Activated T-cell treated with anti-CD3 and anti-CD28 coated beads, Interleukin-2, amount 50 U/mL, for 72 hours (primary cell): Measurements from ENCODE around the gene NLN. TPM values are rescaled to one million over a fixed set of nuclear protein-coding genes. Genes with fewer than 3 reads are reported as not detected.
"Not testable (repeated sequence)": the region's sequence is repeated elsewhere in the genome, so short reads cannot be mapped to it uniquely, and the experiment has no call there.

Experiments used
- ATAC-seq, 2 donors: fragments of 150-1000 bp; cut with Tn5 transposase; replicated peaks in 1 of 2; 2 replicates each; pipeline ENCODE4 v1.10.0; 2021; ENCODE audit warnings: moderate library complexity in 2 of 2, mild to moderate bottlenecking in 1 of 2
- DNase-seq, 2 donors: peaks; one replicate each; pipeline ENCODE4 v3.0.0; 2021 to 2022; ENCODE audit warnings: mixed read lengths in 1 of 2
- H3K27ac Mint-ChIP-seq: one replicate; pipeline ENCODE4 v1.8.0; 2022; ENCODE audit warnings: mild to moderate bottlenecking, moderate library complexity, mixed read lengths
- H3K27me3 Mint-ChIP-seq: one replicate; pipeline ENCODE4 v1.8.0; 2022; ENCODE audit warnings: low read depth, mixed read lengths
- H3K36me3 Mint-ChIP-seq, 2 donors: one replicate each; pipeline ENCODE4 v1.8.0; 2022; ENCODE audit warnings: mixed read lengths in 2 of 2, mild to moderate bottlenecking in 1 of 2; ENCODE audit not compliant: insufficient read depth in 2 of 2
- H3K4me1 Mint-ChIP-seq: one replicate; pipeline ENCODE4 v1.8.0; 2022; ENCODE audit warnings: low read depth, mixed read lengths
- H3K4me3 Mint-ChIP-seq, 2 donors: one replicate each; pipeline ENCODE4 v1.8.0; 2022; ENCODE audit warnings: mild to moderate bottlenecking in 2 of 2, mixed read lengths in 2 of 2, moderate library complexity in 2 of 2
- H3K9me3 Mint-ChIP-seq, 2 donors: one replicate each; pipeline ENCODE4 v1.8.0; 2022; ENCODE audit warnings: mixed read lengths in 2 of 2
- total RNA-seq, 2 donors: library from RNA; stranded (reverse); gene quantifications; one replicate each; pipeline ENCODE4 v1.2.3, GENCODE V29; 2022

The NLN gene
- total RNA-seq, 2 donors from 2014 or later: 7.3 to 17.0 TPM

GRCh38 chr5:65834306-65834705 is 112.3 kb downstream of the NLN start:
- DNase-seq: no peak
- no peaks in the 10 kb centered on the region for H3K4me1 Mint-ChIP-seq
- no peak for ATAC-seq
- no peak overlapping the region for H3K4me3 Mint-ChIP-seq
- H3K27ac Mint-ChIP-seq: no peak overlapping the region
- peaks cover 0 to 1% of the 10 kb centered on the region in 2 donors for H3K36me3 Mint-ChIP-seq
- H3K9me3 Mint-ChIP-seq: no peaks in the 10 kb centered on the region
- H3K27me3 Mint-ChIP-seq: no peaks in the 10 kb centered on the region

GRCh38 chr5:65835191-65835590 is 113.2 kb downstream of the NLN start:
- no peak for ATAC-seq
- Mint-ChIP-seq H3K36me3 (peaks cover 0 to 2% of the 10 kb centered on the region in 2 donors), H3K4me3 (no peak overlapping the region), H3K4me1 (no peaks in the 10 kb centered on the region), H3K27ac (no peak overlapping the region), H3K9me3 (no peaks in the 10 kb centered on the region), H3K27me3 (no peaks in the 10 kb centered on the region)
- no peak for DNase-seq

GRCh38 chr5:65837139-65837538 is 115.1 kb downstream of the NLN start:
- H3K9me3 Mint-ChIP-seq: no peaks in the 10 kb centered on the region
- no peak overlapping the region for H3K27ac Mint-ChIP-seq
- DNase-seq: no peak
- no peaks in the 10 kb centered on the region for H3K4me1 Mint-ChIP-seq
- no peak for ATAC-seq
- H3K4me3 Mint-ChIP-seq: no peak overlapping the region
- peaks cover 0 to 2% of the 10 kb centered on the region in 2 donors for H3K36me3 Mint-ChIP-seq
- no peaks in the 10 kb centered on the region for H3K27me3 Mint-ChIP-seq

GRCh38 chr5:65839170-65839569 is 117.2 kb downstream of the NLN start:
- not testable (repeated sequence) for H3K27ac Mint-ChIP-seq, H3K27me3 Mint-ChIP-seq, H3K4me1 Mint-ChIP-seq, H3K9me3 Mint-ChIP-seq, H3K36me3 Mint-ChIP-seq, H3K4me3 Mint-ChIP-seq, DNase-seq, ATAC-seq

DNA sequence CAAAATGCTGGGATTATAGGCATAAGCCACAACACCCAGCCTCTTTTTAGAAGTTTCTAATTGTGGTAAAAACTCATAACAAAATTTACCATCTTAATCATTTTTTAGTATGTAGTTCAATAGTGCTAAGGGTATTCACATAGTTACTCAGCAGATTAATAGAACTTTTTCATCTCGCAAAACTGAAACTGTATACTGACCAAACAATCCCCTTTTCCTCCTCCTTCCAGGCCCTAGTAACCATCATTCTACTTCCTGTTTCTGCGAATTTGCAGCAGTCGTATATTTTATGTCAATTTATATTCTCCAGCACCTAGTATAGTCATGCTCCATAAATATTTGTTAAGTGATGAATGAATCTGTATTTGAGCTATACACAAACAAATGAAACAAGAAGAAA is 118.1 kb downstream of the NLN start:
- DNase-seq (no peak), ATAC-seq (no peak)
- peaks cover 2% of the 10 kb centered on the region for H3K4me1 Mint-ChIP-seq
- no peak overlapping the region for H3K27ac Mint-ChIP-seq
- H3K9me3 Mint-ChIP-seq: no peaks in the 10 kb centered on the region
- H3K4me3 Mint-ChIP-seq: no peak overlapping the region
- H3K27me3 Mint-ChIP-seq: no peaks in the 10 kb centered on the region
- peaks cover 0 to 2% of the 10 kb centered on the region in 2 donors for H3K36me3 Mint-ChIP-seq

DNA sequence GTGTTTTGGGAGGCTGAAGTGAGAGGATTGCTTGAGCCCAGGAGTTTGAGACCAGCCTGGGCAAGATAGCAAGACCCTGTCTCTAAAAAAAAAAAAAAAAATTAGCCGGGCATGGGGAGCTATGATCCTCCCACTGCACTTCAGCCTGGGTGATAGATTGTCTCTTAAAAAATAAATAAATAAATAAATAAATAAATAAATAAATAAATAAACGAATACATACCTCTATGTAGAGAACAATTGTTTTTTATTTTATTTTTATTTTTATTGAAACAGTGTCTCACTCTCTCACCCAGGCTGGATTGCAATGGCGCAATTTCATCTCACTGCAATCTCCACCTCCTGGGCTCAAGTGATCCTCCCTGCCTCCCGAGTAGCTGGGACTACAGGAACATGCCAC is 122.8 kb downstream of the NLN start:
- ATAC-seq, DNase-seq, H3K4me3 Mint-ChIP-seq, H3K27me3 Mint-ChIP-seq, H3K36me3 Mint-ChIP-seq, H3K9me3 Mint-ChIP-seq, H3K27ac Mint-ChIP-seq: not testable (repeated sequence)
- peaks cover 10% of the 10 kb centered on the region for H3K4me1 Mint-ChIP-seq

DNA sequence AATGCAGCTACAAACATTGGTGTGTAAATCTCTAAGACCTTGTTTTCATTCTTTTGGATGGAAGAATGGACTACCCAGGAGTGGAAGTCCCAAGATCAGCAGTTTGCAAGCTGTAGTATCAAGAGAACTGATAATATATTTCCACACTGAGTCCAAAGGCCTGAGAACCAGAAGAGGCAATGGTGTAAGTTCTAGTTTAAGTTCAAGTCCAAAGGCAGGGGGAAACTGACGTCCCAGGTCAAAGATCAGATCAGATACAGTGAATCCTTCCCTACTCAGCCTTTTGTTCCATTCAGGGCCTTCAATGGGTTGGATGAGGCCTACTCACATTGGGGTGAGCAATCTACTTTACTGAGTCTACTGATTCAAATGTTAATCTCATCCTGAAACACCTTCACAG is 124.1 kb downstream of the NLN start:
- ATAC-seq (no peak), DNase-seq (no peak)
- Mint-ChIP-seq H3K4me3 (no peak overlapping the region), H3K4me1 (peaks cover 10% of the 10 kb centered on the region), H3K27me3 (no peaks in the 10 kb centered on the region), H3K9me3 (peaks cover 8% of the 10 kb centered on the region in 2 donors), H3K27ac (no peak overlapping the region), H3K36me3 (peaks cover 2 to 8% of the 10 kb centered on the region in 2 donors)

DNA sequence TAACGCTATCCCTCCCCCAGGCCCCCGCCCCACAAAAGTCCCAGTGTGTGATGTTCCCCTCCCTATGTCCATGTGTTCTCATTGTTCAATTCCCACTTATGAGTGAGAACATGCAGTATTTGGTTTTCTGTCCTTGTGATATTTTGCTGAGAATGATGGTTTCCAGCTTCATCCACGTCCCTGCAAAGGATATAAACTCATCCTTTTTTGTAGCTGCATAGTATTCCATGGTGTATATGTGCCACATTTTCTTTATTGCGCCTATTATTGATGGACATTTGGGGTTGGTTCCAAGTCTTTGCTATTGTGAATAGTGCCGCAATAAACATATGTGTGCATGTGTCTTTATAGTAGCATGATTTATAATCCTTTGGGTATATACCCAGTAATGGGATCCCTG is 125.0 kb downstream of the NLN start:
- not testable (repeated sequence) for H3K27me3 Mint-ChIP-seq, H3K27ac Mint-ChIP-seq, DNase-seq, H3K4me3 Mint-ChIP-seq, H3K36me3 Mint-ChIP-seq, ATAC-seq
- H3K4me1 Mint-ChIP-seq: peaks cover 10% of the 10 kb centered on the region
- H3K9me3 Mint-ChIP-seq: peaks cover 8 to 12% of the 10 kb centered on the region in 2 donors

- Mint-ChIP-seq H3K4me1 (peaks cover 10% of the 10 kb centered on the region), H3K36me3 (peaks cover 2 to 10% of the 10 kb centered on the region in 2 donors), H3K9me3 (peaks cover 10 to 17% of the 10 kb centered on the region in 2 donors)
- not testable (repeated sequence) for H3K27me3 Mint-ChIP-seq, ATAC-seq, H3K4me3 Mint-ChIP-seq, H3K27ac Mint-ChIP-seq, DNase-seq
Observed at GRCh38 chr5:65849918-65850317, 127.9 kb downstream of the NLN start.

DNA sequence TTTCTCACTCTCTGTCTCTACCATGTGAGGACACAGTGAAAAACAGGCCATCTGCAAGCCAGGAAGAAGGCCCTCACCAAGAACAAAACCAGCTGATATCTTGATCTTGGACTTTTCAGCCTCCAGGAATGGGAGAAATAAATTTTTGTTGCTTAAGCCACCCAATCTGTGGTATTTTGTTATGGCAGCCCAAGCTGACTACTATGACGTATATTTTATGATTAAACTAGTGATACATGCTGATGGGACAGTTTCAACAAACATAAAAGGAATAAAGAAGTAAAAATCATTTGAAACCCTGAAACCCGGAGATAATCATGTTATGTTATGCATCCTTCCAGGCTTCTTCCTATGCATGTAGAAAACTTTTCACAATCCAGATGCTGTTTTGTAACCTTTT is 132.9 kb downstream of the NLN start:
- Mint-ChIP-seq H3K27ac (no peak overlapping the region), H3K9me3 (peaks cover 6 to 12% of the 10 kb centered on the region in 2 donors), H3K27me3 (peaks cover 6% of the 10 kb centered on the region), H3K4me3 (no peak overlapping the region), H3K4me1 (no peaks in the 10 kb centered on the region), H3K36me3 (peaks cover 0 to 5% of the 10 kb centered on the region in 2 donors)
- ATAC-seq (no peak), DNase-seq (no peak)

DNA sequence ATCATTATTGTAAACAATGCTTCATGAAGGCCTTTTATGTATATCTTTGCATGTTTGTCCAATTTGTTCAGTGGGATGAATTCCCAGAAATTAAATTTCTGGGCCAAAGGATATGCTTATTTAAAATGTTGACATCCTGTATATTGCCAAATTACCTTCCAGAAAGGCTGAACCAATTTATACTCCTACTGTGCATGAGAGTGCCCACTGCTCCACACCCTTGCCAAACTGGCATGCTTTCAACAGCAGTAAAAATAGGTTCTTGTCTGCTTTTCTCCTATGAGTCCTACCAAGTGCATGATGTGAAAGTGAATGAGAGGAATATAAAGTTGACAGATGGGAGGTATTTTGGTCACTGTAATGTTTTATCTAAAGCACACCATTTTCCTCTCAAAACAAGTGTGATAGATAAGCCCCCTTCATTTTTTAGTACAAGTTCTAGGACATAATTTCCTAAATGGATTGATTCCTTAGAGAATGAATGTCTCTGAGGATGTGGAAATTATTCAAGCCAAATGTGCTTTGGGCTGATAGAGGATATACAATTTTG is 133.8 kb downstream of the NLN start:
- Mint-ChIP-seq H3K27ac (no peak overlapping the region), H3K27me3 (peaks cover 6% of the 10 kb centered on the region), H3K9me3 (peaks cover 2 to 9% of the 10 kb centered on the region in 2 donors), H3K4me3 (no peak overlapping the region), H3K36me3 (peaks cover 0 to 2% of the 10 kb centered on the region in 2 donors), H3K4me1 (no peaks in the 10 kb centered on the region)
- no peak for ATAC-seq
- no peak for DNase-seq

DNA sequence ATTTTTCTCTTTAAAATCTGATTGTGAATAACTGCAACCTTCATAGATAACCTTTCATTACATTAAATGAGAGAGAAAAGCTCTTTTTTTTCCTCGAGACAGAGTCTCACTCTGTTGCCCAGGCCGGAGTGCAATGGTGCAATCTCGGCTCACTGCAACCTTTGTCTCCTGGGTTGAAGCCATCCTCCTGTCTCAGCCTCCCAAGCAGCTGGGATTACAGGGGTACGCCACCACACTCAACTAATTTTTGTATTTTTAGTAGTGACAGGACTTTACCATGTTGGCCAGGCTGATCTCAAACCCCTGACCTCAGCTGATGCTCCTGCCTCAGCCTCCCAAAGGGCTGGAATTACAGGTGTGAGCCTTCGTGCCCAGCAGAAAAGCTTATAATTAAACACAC is 134.5 kb downstream of the NLN start:
- Mint-ChIP-seq H3K27me3 (peaks cover 3% of the 10 kb centered on the region), H3K4me1 (no peaks in the 10 kb centered on the region), H3K27ac (no peak overlapping the region), H3K36me3 (peaks cover 0 to 2% of the 10 kb centered on the region in 2 donors), H3K4me3 (no peak overlapping the region), H3K9me3 (peaks cover 2 to 7% of the 10 kb centered on the region in 2 donors)
- DNase-seq (no peak), ATAC-seq (no peak)

DNA sequence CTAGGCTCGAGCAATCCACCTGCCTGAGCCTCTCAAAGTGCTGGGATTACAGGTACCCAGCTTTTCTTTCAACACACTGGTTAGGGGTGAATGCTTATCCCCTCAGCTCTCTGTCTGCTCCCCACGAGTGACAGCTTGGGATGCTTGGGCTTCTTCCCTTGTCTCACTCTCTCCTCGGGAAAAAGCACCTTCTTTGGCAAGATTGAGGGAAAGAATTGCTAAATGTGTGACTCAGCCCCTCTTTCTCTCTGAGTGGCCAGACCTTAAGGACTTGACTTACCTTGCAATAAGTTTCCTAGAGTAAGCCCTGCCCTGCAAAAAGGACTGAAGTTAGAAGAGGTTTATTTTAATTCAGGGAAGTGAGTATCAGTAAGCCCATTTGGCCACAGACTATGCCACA is 136.3 kb downstream of the NLN start:
- Mint-ChIP-seq H3K27ac (no peak overlapping the region), H3K4me1 (no peaks in the 10 kb centered on the region), H3K4me3 (no peak overlapping the region), H3K36me3 (peaks cover 0 to 2% of the 10 kb centered on the region in 2 donors), H3K27me3 (no peaks in the 10 kb centered on the region), H3K9me3 (peaks cover 2 to 4% of the 10 kb centered on the region in 2 donors)
- ATAC-seq (no peak), DNase-seq (no peak)

GRCh38 chr5:65861830-65862241 is 139.8 kb downstream of the NLN start:
- Mint-ChIP-seq H3K27me3 (no peaks in the 10 kb centered on the region), H3K4me1 (peaks cover 9% of the 10 kb centered on the region), H3K4me3 (no peak overlapping the region), H3K27ac (no peak overlapping the region), H3K36me3 (no peaks in the 10 kb centered on the region), H3K9me3 (no peaks in the 10 kb centered on the region)
- DNase-seq (no peak), ATAC-seq (no peak)
